ENCODE data around the gene MYO6.

Gene MYO6

GRCh38 chr6:75778757-75779156, 29.7 kb downstream of the MYO6 start:
- TF ChIP-seq JUND (IDR thresholded peaks at IDR 0.05; ENCODE audit: low read depth): no peak
- DNase-seq (ENCODE audit: low read depth in 1 of 2, low spot score in 1 of 2): no peak
- in situ Hi-C loops (cut with HindIII; ENCODE audit: low pct_unique_long_range_greater_than_20kb, low sequenced_read_pairs): no loop called here

DNA sequence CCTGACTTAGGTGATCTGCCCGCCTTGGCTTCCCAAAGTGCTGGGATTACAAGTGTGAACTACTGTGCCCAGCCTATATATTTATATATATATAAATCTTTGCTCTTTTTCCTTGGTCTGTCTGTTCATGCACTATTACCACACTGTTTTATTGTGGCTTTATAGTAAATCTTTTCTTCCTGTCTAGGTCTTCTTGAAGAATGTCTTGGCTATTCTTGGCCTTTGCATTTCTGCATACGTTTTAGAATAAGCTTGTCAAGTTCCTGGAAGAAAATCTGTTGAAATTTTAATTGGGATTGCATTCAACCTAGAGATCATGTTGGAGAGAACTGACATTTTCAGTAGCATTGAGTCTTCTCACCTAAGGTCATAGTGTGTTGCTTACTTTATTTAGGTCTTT, 37.1 kb downstream of the MYO6 start:
- in situ Hi-C loops (cut with HindIII; ENCODE audit: low pct_unique_long_range_greater_than_20kb, low sequenced_read_pairs): no loop called here
- DNase-seq (ENCODE audit: low read depth in 1 of 2, low spot score in 1 of 2): no peak
- no peak for TF ChIP-seq JUND (IDR thresholded peaks at IDR 0.05; ENCODE audit: low read depth)

- DNase-seq (ENCODE audit: low read depth in 1 of 2, low spot score in 1 of 2): no peak
- TF ChIP-seq JUND (IDR thresholded peaks at IDR 0.05; ENCODE audit: low read depth): no peak
- in situ Hi-C loops (cut with HindIII; ENCODE audit: low pct_unique_long_range_greater_than_20kb, low sequenced_read_pairs): no loop called here
Observed at GRCh38 chr6:75788894-75789293, 39.9 kb downstream of the MYO6 start.

DNA sequence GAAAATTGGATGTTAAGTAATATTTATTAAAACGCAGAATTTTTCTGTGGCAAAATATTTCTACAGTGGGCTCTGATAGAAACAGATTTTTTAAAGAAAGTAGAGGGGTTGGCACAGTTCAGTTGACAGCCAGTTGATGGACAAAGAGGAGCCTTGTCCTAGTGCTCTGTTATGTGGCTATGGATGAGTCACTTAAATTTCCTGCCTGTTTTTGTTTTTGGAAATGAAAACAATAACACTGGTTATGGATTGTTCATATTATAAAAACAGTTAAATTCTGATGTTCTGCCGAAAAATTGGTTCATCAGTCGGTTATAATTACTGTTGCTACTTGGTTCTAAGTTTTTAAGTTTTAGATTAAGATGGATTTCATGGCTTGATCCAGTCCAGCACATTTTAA, 42.8 kb downstream of the MYO6 start:
- TF ChIP-seq JUND (IDR thresholded peaks at IDR 0.05; ENCODE audit: low read depth): no peak
- in situ Hi-C loops (cut with HindIII; ENCODE audit: low pct_unique_long_range_greater_than_20kb, low sequenced_read_pairs): no loop called here

GRCh38 chr6:75794351-75794846, 45.4 kb downstream of the MYO6 start:
- no peak for TF ChIP-seq JUND (IDR thresholded peaks at IDR 0.05; ENCODE audit: low read depth)
- in situ Hi-C loops (cut with HindIII; ENCODE audit: low pct_unique_long_range_greater_than_20kb, low sequenced_read_pairs): no loop called here
- no peak for DNase-seq (ENCODE audit: low read depth in 1 of 2, low spot score in 1 of 2)

More for the DNA sequence above, 42.8 kb downstream of the MYO6 start:
- DNase-seq (ENCODE audit: low read depth in 1 of 2, low spot score in 1 of 2): no peak

DNA sequence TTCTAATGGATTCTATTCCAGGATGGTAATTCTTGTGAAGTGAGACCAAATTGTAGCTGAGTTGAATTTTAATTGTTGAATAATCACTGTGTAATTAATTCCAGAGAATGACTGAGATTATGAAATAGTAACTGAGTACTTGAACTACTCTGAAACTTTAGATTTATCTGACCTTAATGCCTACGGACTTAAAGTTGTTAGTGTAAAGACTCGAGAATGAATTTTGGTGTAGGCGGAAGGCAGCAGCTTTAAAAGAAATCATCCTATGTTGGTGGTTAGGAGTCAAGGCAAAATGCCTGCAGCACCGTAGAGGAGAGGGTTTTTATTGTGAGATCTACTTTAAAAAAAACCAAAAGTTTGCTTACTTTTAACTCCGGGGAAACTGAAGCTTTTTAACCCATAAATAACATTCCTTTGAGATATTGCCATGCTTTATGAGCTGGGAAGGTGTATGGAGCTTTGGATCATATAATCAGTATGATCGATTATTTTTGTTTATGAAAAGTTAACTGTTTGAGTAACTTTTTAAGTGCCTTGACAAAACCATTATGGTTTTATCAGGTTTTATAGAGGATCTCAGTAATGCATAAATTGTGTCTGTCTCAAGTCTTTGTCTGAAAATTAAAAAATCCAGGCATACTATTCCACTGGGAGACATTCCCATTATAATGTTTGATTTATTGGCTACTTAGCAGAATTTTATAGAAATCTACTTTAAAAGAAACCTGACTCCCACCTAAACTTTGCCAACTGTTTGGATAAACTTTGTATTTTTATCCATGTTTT, 46.1 kb downstream of the MYO6 start:
- in situ Hi-C loops (cut with HindIII; ENCODE audit: low pct_unique_long_range_greater_than_20kb, low sequenced_read_pairs): no loop called here
- TF ChIP-seq JUND (IDR thresholded peaks at IDR 0.05; ENCODE audit: low read depth): no peak
- no peak for DNase-seq (ENCODE audit: low read depth in 1 of 2, low spot score in 1 of 2)

GRCh38 chr6:75796723-75797122, 47.7 kb downstream of the MYO6 start:
- in situ Hi-C loops (cut with HindIII; ENCODE audit: low pct_unique_long_range_greater_than_20kb, low sequenced_read_pairs): no loop called here
- no peak for DNase-seq (ENCODE audit: low read depth in 1 of 2, low spot score in 1 of 2)
- no peak for TF ChIP-seq JUND (IDR thresholded peaks at IDR 0.05; ENCODE audit: low read depth)

- TF ChIP-seq JUND (IDR thresholded peaks at IDR 0.05; ENCODE audit: low read depth): no peak
- no peak for DNase-seq (ENCODE audit: low read depth in 1 of 2, low spot score in 1 of 2)
- in situ Hi-C loops (cut with HindIII; ENCODE audit: low pct_unique_long_range_greater_than_20kb, low sequenced_read_pairs): no loop called here
Observed at GRCh38 chr6:75800133-75800532, 51.1 kb downstream of the MYO6 start.

GRCh38 chr6:75800708-75801505, 51.9 kb downstream of the MYO6 start:
- no peak for TF ChIP-seq JUND (IDR thresholded peaks at IDR 0.05; ENCODE audit: low read depth)
- DNase-seq (ENCODE audit: low read depth in 1 of 2, low spot score in 1 of 2): no peak
- in situ Hi-C loops (cut with HindIII; ENCODE audit: low pct_unique_long_range_greater_than_20kb, low sequenced_read_pairs): no loop called here

DNA sequence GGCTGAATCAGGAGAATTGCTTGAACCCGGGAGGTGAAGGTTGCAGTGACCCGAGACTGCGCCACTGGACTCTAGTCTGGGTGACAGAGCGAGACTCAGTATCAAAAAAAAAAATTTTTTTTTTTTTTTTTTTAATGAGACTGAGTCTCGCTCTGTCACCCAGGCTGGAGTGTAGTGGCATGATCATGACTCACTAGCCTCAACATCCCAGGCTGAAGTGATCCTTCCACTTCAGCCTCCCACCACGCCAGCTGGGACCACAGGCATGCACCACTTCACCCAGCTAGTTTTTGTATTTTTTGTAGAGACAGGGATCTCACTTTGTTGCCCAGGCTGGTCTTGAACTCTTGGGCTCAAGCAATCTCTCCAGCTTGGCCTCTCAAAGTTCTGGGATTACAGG, 53.3 kb downstream of the MYO6 start:
- in situ Hi-C loops (cut with HindIII; ENCODE audit: low pct_unique_long_range_greater_than_20kb, low sequenced_read_pairs): no loop called here
- no peak for DNase-seq (ENCODE audit: low read depth in 1 of 2, low spot score in 1 of 2)
- TF ChIP-seq JUND (IDR thresholded peaks at IDR 0.05; ENCODE audit: low read depth): no peak

GRCh38 chr6:75808507-75808906, 59.5 kb downstream of the MYO6 start:
- in situ Hi-C loops (cut with HindIII; ENCODE audit: low pct_unique_long_range_greater_than_20kb, low sequenced_read_pairs): no loop called here
- TF ChIP-seq JUND (IDR thresholded peaks at IDR 0.05; ENCODE audit: low read depth): no peak
- no peak for DNase-seq (ENCODE audit: low read depth in 1 of 2, low spot score in 1 of 2)

DNA sequence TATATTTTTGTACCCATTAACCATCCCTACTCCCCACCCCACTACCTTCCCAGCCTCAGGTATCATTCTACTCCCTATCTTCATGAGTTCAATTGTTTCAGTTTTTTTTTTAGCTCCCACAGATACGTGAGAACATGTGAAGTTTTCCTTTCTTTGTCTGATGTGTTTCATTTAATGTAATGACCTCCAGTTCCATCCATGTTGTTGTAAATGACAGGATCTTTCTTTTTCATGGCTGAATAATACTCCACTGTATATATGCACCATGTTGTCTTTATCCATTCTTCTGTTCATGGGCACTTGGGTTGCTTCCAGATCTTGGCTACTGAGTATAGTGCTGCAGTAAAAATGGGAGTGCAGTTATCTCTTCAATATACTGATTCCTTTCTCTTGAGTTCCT, 63.5 kb downstream of the MYO6 start:
- TF ChIP-seq JUND (IDR thresholded peaks at IDR 0.05; ENCODE audit: low read depth): no peak
- no peak for DNase-seq (ENCODE audit: low read depth in 1 of 2, low spot score in 1 of 2)
- in situ Hi-C loops (cut with HindIII; ENCODE audit: low pct_unique_long_range_greater_than_20kb, low sequenced_read_pairs): no loop called here
